ENCODE results near the gene ZFYVE26.

- TF ChIP-seq PHF8 (conservative IDR thresholded peaks at IDR 0.05; ENCODE audit: low read depth, low read length) = no peak
- TF ChIP-seq CTCF (IDR thresholded peaks at IDR 0.05; ENCODE audit: control extremely low read depth in 1 of 3, insufficient read depth in 1 of 3, low read depth in 1 of 3, low read length in 3 of 3) = no peak
- no peak for TF ChIP-seq POLR2A (IDR thresholded peaks at IDR 0.05; ENCODE audit: control extremely low read depth in 1 of 2, low read depth in 2 of 2, low read length in 2 of 2)
- TF ChIP-seq, protein P1, sequence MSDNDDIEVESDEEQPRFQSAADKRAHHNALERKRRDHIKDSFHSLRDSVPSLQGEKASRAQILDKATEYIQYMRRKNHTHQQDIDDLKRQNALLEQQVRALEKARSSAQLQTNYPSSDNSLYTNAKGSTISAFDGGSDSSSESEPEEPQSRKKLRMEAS (IDR thresholded peaks at IDR 0.05) = no peak
These were observed 51.1 kb downstream of the ZFYVE26 start for GRCh38 chr14:67765192-67765834.

Data from H1 (cell line).